Stimulated activated CD8-positive, alpha-beta memory T cell treated with anti-CD3 and anti-CD28 coated beads, Interleukin-2, amount 100 ng/mL, for 48 hours (primary cell): ENCODE measurements around the gene CST3.
"Not testable (repeated sequence)": the region's sequence is repeated elsewhere in the genome, so short reads cannot be mapped to it uniquely, and the experiment has no call there.

Source experiments
- DNase-seq, 2 donors: peaks; one replicate each; pipeline ENCODE4 v3.0.0-alpha.2; 2020; ENCODE audit warnings: low read depth in 2 of 2

Gene CST3

GRCh38 chr20:23628402-23629016 is 9.2 kb downstream of the CST3 start:
- DNase-seq = no peak

GRCh38 chr20:23627501-23627900 is 10.3 kb downstream of the CST3 start:
- DNase-seq = no peak

GRCh38 chr20:23626040-23626620 is 11.6 kb downstream of the CST3 start:
- no peak for DNase-seq

- no peak for DNase-seq
Measured at GRCh38 chr20:23625236-23625964, 12.4 kb downstream of the CST3 start.

GRCh38 chr20:23624324-23624691 is 13.4 kb downstream of the CST3 start:
- no peak for DNase-seq

- DNase-seq = no peak
Measured at GRCh38 chr20:23623666-23624323, 14.0 kb downstream of the CST3 start.

GRCh38 chr20:23622839-23623343 is 14.9 kb downstream of the CST3 start:
- DNase-seq = no peak

GRCh38 chr20:23622401-23622800 is 15.4 kb downstream of the CST3 start:
- DNase-seq = not testable (repeated sequence)

- DNase-seq = not testable (repeated sequence)
Measured at GRCh38 chr20:23620670-23621386, 16.9 kb downstream of the CST3 start.

GRCh38 chr20:23614163-23614562 is 23.6 kb downstream of the CST3 start:
- DNase-seq = no peak

GRCh38 chr20:23613676-23614075 is 24.1 kb downstream of the CST3 start:
- no peak for DNase-seq

- no peak for DNase-seq
Measured at GRCh38 chr20:23612396-23612795, 25.4 kb downstream of the CST3 start.

- no peak for DNase-seq
Measured at GRCh38 chr20:23609486-23610109, 28.2 kb downstream of the CST3 start.

- DNase-seq = no peak
Measured at GRCh38 chr20:23608251-23608846, 29.4 kb downstream of the CST3 start.

- DNase-seq = no peak
Measured at GRCh38 chr20:23607497-23608245, 30.1 kb downstream of the CST3 start.

- peak; percentile 59 to 67 for DNase-seq
Measured at GRCh38 chr20:23606652-23607049, 31.1 kb downstream of the CST3 start.

- DNase-seq = no peak
Measured at GRCh38 chr20:23605867-23606651, 31.7 kb downstream of the CST3 start, which contains the start of gene CST9. CST9 (minus strand) TSS chr20:23605917; CDS start chr20:23605864, 53 bp downstream.

- no peak for DNase-seq
Measured at GRCh38 chr20:23604306-23604705, 33.4 kb downstream of the CST3 start.

- DNase-seq = no peak
Measured at GRCh38 chr20:23603321-23603720, 34.4 kb downstream of the CST3 start.
